Activated naive CD4-positive, alpha-beta T cell treated with Interleukin-2 at 50 U/mL for 16 hours (primary cell): ENCODE results near the gene MAN2B2.

Experiments used
- DNase-seq: peaks from one replicate; pipeline ENCODE4 v3.0.0-alpha.2; 2020

MAN2B2 gene

GRCh38 chr4:6546681-6547447 is 28.1 kb upstream of the MAN2B2 start:
- peak; percentile 43 for DNase-seq

DNA sequence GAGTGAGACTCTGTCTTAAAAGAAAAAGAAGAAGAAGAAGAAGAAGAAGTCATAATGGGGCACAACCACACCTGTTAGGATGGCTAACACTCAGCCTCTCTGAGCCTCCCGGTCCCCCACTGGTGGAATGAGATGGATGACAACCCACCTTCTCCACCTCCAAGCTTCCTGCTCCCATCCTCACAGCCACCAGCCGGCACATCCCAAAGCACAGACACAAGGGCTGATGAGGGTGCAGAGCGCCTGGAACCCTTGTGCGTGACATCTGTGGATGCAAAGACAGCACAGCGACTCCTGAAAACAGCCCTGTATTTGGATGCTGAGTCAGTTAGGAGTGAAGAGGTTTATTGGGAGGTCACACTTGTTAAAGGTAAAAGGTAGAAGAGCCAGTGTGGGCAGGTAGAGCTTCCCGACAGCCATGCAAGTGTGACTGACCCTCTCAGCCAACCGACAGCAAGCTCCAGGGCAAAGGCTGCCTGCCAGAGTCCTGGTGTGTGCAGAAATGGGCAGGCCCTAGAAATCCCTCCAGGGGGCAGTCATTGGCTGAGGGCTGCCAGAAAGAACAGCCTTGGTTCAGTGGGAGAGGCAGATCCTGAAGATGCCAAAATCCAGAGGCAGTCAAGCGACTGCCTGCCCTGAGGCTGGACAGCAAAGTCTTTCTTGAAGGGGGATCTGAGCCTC is 26.6 kb upstream of the MAN2B2 start:
- no peak for DNase-seq

DNA sequence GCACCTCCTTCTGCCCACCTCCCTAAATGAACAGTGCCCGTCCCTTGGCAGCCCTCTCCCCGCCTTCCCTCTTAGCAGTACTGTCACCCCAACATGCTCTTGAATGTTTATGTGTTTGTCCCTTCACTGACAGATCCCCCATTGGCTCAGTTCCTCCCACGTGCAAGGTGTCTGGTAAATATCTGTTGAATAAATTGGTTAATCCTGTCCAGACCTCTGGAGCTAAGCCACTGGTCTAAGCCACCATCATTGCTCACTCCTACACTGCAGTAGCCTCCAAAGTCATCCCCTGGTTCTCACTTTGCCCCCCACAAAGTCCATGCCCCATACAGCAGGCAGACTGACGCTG is 26.1 kb upstream of the MAN2B2 start:
- DNase-seq, result no peak

DNA sequence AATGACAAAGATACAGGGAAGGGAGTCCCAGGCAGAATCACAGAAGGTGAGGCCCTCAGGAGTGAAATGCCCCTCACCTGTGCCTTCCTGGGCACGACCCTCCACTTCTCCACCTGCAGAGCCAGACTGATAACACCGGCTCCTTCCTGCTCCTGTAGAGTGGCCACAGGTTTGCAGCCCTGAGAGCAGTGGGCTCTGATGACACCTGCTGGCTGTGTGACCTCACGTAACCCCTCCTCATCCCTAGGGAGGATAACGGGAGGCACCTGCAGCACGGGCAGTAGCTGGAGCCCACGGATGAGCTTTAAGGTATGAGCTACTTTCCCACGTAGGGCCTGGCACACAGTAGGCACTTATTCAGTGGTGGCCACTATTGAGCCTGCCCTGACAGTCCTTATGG is 25.5 kb upstream of the MAN2B2 start:
- no peak for DNase-seq

DNA sequence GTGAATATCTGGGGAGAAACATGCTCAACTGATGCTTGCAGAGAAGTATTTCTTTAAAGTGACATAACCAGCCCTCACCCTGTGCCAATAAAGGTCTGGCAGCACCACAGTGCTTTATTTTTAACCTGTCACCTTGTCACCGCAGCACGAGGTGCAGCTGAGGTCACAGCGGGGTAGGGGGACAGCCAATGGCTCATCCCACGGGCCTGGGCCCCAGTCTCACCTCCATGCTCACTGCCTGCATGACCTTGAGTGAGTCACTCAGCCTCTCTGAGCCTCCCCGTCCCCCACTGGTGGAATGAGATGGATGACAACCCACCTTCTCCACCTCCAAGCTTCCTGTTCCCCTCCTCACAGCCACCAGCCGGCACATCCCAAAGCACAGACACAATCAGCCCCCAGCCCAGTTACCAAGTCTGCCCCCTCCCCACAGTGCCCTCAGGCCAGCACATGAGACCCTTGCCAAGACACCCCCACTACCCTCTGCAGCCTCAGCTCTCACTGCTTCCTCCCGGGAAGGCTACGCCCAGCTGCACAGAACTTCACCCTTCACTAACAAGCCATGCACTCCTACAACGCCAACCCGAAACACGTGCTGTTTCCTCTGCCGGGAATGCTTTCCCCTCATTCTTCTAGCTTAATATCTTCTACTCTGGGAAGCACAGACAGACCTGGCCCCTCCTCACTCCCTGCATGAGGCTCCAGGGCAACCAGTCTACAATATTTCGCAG is 24.9 kb upstream of the MAN2B2 start:
- no peak for DNase-seq

- DNase-seq, result no peak
Measured at GRCh38 chr4:6550821-6551220, 24.2 kb upstream of the MAN2B2 start.

- DNase-seq, result no peak
Measured at GRCh38 chr4:6551660-6552059, 23.3 kb upstream of the MAN2B2 start.

GRCh38 chr4:6555519-6555918 is 19.5 kb upstream of the MAN2B2 start:
- DNase-seq, result no peak

GRCh38 chr4:6556263-6556662 is 18.7 kb upstream of the MAN2B2 start:
- no peak for DNase-seq

GRCh38 chr4:6557185-6557584 is 17.8 kb upstream of the MAN2B2 start:
- no peak for DNase-seq

DNA sequence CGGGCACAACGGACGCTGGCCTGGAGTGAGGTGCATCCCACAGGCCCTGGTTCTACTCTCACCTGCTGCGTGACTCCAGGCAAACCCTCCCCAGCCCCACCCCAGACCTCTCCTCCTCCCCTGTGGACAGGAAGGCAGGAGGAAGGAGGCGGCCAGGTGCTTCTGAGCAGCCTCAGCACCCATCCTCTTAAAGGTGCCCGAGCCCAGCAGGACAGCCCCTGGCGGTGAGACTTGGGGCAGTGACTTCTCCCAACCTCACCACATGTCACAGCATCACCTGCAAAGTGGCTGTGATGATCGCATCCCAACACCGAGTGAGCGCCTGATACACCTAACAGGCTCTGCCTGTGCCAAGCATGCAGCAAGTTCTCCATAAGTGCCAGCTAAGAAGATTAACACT is 17.1 kb upstream of the MAN2B2 start:
- no peak for DNase-seq

GRCh38 chr4:6560416-6561172 is 14.4 kb upstream of the MAN2B2 start:
- DNase-seq, result no peak

GRCh38 chr4:6561173-6561516 is 13.8 kb upstream of the MAN2B2 start:
- DNase-seq, result no peak

DNA sequence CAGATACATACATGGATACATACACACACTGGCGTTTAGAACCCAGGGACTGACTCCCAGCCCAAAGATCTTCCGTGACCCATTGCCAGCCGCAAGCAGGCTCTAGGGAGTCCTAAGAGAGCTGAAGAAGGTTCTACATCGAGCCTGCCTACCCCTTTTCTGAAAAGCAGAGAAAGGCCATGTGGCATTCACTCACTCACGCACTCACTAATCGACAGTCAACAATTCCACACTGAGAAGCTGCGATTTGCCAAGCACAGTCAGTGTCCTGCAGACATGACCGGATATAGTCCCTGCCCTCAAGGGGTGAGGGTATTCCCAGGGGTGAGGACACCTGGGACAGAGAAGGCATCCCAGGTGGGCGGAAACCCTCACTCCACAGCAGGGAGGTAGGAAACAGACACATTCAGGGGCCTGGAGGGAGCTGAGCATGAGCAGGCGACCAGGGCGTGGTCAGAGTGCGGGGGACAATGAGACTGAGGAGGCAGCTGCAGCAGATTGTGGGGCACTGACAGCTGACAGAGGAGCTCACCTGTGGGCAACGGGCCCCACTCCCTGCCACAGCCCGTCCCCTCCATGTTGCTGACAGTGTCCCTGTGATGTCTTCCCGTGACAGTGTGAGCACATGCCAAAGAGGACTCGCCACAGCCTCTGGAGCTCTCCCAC is 13.2 kb upstream of the MAN2B2 start:
- DNase-seq, result no peak

DNA sequence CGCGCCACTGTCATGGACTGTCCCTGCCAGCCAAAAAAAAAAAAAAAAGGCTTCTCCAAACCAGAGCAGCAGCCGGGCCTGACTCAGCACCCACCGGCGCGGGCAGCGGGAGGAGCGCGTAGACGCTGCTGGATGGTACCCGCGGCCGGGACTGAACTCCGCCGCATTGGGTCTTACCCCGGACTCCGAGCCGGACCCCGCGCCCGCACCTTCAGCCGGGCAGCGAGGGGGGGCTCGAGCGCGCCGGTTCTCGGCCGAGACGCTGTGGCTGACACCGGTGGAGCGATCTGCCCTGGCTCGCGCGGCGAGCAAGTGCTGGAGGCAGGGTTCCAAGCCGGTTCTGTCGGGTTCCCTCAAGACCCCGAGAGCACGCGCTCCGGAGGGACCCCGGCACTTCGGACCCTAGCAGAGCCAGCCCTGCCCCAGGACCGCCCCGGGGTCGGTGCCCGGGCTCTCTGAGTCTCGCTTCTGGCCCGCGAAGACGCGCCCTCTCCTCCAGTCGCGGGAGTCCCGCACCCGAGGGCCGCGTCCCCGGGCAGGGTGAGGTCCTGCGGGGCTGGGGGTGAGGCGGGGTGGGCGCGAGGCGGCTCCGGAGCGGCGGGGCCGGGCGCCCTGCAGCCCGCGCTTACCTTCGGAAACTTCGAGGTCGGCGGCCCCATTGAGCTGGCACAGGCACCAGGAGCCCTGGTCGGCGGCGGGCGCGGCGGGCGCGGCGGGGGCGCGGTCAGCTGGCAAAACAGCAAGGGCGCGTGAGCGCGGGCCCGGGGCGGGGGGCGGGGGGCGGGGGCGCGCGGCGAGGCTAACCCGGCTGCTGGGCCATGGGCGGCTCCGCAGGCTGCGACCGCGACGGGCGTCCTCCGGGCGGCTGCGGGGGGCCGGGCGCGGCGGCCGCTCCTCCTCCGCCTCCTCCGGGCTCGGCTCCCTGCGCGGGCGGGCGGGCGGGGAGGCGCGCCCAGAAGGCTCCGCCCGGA is 11.8 kb upstream of the MAN2B2 start:
- DNase-seq, result no peak

- no peak for DNase-seq
Measured at GRCh38 chr4:6563935-6564645, 10.9 kb upstream of the MAN2B2 start.

DNA sequence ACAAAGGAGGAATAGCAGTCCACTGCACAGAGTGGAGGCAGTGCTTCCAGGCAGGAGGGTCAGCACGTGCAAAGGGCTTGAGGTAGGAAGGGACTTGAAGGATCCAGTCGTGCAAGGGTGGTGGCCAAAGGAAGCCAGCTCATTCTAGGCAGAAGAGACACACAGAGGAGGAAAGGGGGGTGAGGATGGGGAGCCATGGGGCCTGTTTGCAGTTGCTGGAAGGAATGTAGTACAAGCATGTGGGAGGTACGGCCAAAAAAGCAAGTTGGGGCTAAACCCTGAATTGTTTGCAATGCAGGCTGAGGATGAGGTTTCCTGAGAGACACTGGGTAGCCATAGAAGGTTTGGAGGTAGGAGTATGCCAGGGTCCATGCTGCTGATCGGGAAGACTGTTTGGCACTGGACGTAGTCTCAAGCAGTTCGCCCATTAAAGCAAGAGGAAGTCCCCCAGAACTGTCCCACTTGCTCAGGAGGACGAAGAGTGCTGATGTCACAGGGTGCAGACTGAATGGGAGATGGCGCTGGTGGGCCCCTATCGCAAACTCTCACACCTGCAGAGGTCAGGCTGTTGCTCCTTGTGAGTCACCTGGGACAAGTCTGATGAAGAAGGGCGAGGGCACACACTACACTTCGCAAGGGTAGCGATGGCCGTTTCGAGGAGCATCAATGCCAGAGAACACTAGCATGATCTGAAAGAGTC is 9.1 kb upstream of the MAN2B2 start:
- no peak for DNase-seq

GRCh38 chr4:6566391-6567190 is 8.4 kb upstream of the MAN2B2 start:
- no peak for DNase-seq

GRCh38 chr4:6567218-6567617 is 7.8 kb upstream of the MAN2B2 start:
- no peak for DNase-seq
